Neural cell (in vitro differentiated cells): ENCODE measurements around the gene COPS8.

ENCODE experiments used
- POLR2AphosphoS5 ChIP-seq: IDR thresholded peaks from 2 replicates; pipeline ENCODE4 v1.6.1; 2012
- SMC3 ChIP-seq: fragments of 450-650 bp; conservative IDR thresholded peaks from 2 replicates; pipeline ENCODE4 v1.6.1; 2014; ENCODE audit warnings: antibody characterized with exemption, mild to moderate bottlenecking, moderate library complexity; ENCODE audit not compliant: poor library complexity

DNA sequence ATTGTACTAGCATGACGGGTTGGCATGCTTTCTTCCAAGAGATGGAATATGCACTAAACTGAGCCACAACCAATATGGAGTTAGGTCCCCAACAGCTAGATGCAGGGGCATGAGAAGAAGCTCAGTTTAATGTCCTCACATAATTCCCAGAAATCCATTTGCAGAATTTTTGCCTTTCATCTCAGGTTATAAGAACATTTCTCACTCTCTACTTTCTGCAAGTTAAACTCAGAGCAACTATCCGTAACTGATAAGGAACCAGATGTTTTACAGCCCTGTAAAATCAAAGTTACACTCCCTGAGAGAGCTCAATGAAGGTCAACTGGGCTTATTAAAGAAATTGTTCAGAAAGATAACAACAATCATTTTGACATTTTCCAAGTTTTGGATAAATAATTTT lies 30.7 kb downstream of the COPS8 start:
- TF ChIP-seq SMC3, result no peak
- no peak for TF ChIP-seq POLR2AphosphoS5
